Endothelial cell (in vitro differentiated cells): ENCODE results near the gene COQ9. TPM values are rescaled to one million over a fixed set of nuclear protein-coding genes. Genes with fewer than 3 reads are reported as not detected.

Source experiments
- DNase-seq: peaks from one replicate; pipeline ENCODE4 v3.0.0; 2021; ENCODE audit warnings: low spot score
- H3K27ac Mint-ChIP-seq: one replicate; pipeline ENCODE4 v1.8.0; 2021; ENCODE audit warnings: mixed read lengths, inconsistent platforms; ENCODE audit not compliant: unreplicated experiment
- H3K27me3 Mint-ChIP-seq: one replicate; pipeline ENCODE4 v1.8.0; 2021; ENCODE audit warnings: mild to moderate bottlenecking, moderate library complexity, mixed read lengths, inconsistent platforms; ENCODE audit not compliant: unreplicated experiment
- H3K36me3 Mint-ChIP-seq: one replicate; pipeline ENCODE4 v1.8.0; 2021; ENCODE audit warnings: mild to moderate bottlenecking, low read depth, mixed read lengths, inconsistent platforms; ENCODE audit not compliant: unreplicated experiment
- H3K4me1 Mint-ChIP-seq: one replicate; pipeline ENCODE4 v1.8.0; 2021; ENCODE audit warnings: mild to moderate bottlenecking, mixed read lengths, inconsistent platforms; ENCODE audit not compliant: unreplicated experiment
- H3K4me3 Mint-ChIP-seq: one replicate; pipeline ENCODE4 v1.8.0; 2021; ENCODE audit warnings: mild to moderate bottlenecking, mixed read lengths, inconsistent platforms; ENCODE audit not compliant: unreplicated experiment
- H3K9me3 Mint-ChIP-seq: one replicate; pipeline ENCODE4 v1.8.0; 2021; ENCODE audit warnings: mixed read lengths, inconsistent platforms; ENCODE audit not compliant: unreplicated experiment
- total RNA-seq: library from RNA; stranded (reverse); fragmentation: NEBNext Ultra II Directional; extraction: Animal tissue kit (Norgen Biotek cat#: 25700); gene quantifications from one replicate; pipeline ENCODE4 v1.2.1, GENCODE V29; 2021; ENCODE audit not compliant: unreplicated experiment
- TF ChIP-seq, protein P1 (sequence below): fragments of 200-600 bp; sonication (generic); IDR thresholded peaks from one replicate; pipeline ENCODE4 v1.5.0; 2021; ENCODE audit warnings: antibody characterized with exemption; ENCODE audit not compliant: unreplicated experiment

Gene COQ9
- total RNA-seq, 1 donor from 2014 or later = 23.1 TPM

DNA sequence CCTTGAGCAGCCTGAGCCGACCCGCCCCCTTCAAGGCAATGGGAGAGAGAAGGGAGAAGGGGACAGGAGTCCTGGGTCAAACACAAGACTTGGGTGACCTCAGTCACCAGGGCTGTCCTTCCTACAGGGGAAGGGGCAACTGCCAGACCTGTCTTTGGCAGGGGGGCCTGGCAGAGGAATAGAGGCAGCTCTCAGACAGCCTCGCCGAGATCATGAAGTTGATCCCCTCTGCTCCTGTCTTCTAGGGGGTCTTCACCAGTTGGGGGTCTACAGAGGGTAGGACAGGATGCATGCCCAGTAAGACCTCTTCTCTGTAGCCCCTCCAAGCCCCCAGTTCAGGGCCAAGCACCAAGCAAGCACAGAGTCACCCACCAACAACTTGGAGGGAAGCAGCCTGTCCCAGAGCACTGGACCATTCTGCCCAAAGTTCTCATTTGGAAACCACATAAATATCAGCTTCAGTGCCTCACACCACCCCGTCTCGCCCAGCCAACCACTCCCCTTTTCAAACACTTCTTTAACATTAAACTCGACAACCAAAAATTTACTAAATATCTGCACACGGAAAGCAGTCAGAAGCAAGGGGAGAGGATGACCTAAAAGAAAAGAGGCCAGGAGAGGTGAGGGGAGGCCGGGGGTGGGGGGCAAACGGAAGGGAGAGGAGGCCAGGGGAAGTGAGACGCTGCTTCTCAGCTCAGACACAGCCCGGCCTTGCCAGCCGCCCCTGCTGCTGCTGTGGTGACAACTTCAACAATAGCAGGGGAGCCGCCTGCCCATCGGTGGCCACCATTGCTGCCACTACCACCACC is 31.3 kb downstream of the COQ9 start:
- no peak for DNase-seq

DNA sequence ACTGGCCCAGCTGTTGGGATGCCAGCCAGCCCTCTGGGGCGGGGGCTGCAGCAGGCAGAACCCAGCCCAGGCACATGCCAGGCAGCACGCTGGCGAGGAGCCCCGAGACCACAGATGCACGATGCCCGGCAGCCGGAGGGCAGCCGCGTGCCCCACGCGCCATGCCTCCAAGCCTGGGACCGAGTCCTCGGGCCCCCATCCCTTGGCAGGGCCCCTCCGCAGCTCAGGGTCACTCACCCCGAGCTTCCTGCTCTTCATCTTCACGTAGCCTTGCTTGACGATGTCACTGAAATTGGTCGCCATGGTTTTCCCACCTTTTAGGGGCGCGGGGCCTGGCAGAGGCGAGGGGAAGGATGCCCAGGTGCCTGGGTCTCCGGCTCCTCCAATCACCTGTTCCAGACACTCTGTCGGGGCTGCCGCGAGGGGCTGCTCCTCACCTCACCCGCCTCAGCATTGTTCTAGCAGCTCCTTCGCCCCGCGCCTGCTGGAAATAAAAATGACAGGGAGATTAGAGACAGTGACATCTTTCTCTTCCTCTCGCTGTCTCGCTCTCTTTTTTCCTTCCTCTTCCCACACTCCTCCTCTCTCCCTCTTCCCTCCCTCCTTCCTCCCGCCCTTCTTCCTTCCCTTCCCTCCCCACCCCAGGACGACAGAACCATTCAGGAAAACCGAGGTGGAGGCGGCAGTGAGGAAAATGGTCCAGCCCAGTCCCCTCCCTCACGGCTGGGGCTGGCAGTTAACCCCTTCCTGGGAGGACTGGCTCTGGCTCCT is 32.1 kb downstream of the COQ9 start:
- no peaks in the 10 kb centered on the region for H3K9me3 Mint-ChIP-seq
- peak overlapping the region; percentile 90 for H3K4me3 Mint-ChIP-seq
- peak overlapping the region; percentile 70 for H3K27ac Mint-ChIP-seq
- DNase-seq = no peak
- peaks cover 36% of the 10 kb centered on the region for H3K4me1 Mint-ChIP-seq
- H3K36me3 Mint-ChIP-seq = peaks cover 5% of the 10 kb centered on the region
- TF ChIP-seq, protein P1, sequence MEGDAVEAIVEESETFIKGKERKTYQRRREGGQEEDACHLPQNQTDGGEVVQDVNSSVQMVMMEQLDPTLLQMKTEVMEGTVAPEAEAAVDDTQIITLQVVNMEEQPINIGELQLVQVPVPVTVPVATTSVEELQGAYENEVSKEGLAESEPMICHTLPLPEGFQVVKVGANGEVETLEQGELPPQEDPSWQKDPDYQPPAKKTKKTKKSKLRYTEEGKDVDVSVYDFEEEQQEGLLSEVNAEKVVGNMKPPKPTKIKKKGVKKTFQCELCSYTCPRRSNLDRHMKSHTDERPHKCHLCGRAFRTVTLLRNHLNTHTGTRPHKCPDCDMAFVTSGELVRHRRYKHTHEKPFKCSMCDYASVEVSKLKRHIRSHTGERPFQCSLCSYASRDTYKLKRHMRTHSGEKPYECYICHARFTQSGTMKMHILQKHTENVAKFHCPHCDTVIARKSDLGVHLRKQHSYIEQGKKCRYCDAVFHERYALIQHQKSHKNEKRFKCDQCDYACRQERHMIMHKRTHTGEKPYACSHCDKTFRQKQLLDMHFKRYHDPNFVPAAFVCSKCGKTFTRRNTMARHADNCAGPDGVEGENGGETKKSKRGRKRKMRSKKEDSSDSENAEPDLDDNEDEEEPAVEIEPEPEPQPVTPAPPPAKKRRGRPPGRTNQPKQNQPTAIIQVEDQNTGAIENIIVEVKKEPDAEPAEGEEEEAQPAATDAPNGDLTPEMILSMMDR = no peak
- peaks cover 10% of the 10 kb centered on the region for H3K27me3 Mint-ChIP-seq

More for the DNA sequence above, 31.3 kb downstream of the COQ9 start:
- TF ChIP-seq, protein P1 = no peak
- Mint-ChIP-seq H3K27me3 (peaks cover 10% of the 10 kb centered on the region), H3K9me3 (no peaks in the 10 kb centered on the region), H3K27ac (peak overlapping the region; percentile 79), H3K36me3 (peaks cover 5% of the 10 kb centered on the region), H3K4me3 (peak overlapping the region; percentile 92), H3K4me1 (peaks cover 36% of the 10 kb centered on the region)

GRCh38 chr16:57479976-57480753 is 32.9 kb downstream of the COQ9 start:
- peaks cover 35% of the 10 kb centered on the region for H3K4me1 Mint-ChIP-seq
- TF ChIP-seq, protein P1 = no peak
- H3K27ac Mint-ChIP-seq = no peak overlapping the region
- H3K4me3 Mint-ChIP-seq = peak overlapping the region; percentile 90
- DNase-seq = no peak
- peaks cover 5% of the 10 kb centered on the region for H3K36me3 Mint-ChIP-seq
- peaks cover 14% of the 10 kb centered on the region for H3K27me3 Mint-ChIP-seq
- H3K9me3 Mint-ChIP-seq = no peaks in the 10 kb centered on the region

DNA sequence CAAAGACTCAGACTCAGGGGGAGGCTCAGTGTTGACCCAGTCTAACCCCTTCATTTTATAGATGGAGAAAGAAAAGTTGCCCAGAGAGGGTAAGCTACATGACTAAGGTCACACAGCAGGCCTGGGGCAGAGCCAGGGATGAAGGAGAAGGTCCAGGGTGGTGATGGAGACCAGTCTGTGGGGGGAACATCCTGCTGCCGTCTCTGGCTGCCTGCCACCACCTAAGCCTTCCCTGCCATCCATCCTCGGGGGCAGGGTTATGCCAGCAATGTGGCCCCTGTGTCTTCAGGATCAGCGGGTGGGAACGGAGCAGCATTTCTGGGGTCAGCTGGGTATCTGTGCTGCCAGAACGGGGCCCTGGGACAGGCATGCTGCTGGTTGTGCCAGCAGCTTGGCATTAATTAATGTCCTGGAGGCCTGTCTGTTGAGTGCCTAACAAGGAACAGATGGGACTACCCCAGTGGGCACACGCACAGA is 33.5 kb downstream of the COQ9 start:
- H3K4me1 Mint-ChIP-seq = peaks cover 38% of the 10 kb centered on the region
- peaks cover 5% of the 10 kb centered on the region for H3K36me3 Mint-ChIP-seq
- peaks cover 14% of the 10 kb centered on the region for H3K27me3 Mint-ChIP-seq
- H3K27ac Mint-ChIP-seq = no peak overlapping the region
- no peak for DNase-seq
- TF ChIP-seq, protein P1 = no peak
- H3K9me3 Mint-ChIP-seq = no peaks in the 10 kb centered on the region
- no peak overlapping the region for H3K4me3 Mint-ChIP-seq
